Prostate gland (tissue), 2 donors: ENCODE results near the gene GMDS.

Experiments used
- POLR2A ChIP-seq: fragments of 450-650 bp; IDR thresholded peaks from one replicate; pipeline ENCODE4 v1.6.1; 2016; ENCODE audit warnings: antibody characterized with exemption, mild to moderate bottlenecking
- POLR2AphosphoS5 ChIP-seq: sonication (generic); formaldehyde crosslinking; IDR thresholded peaks from one replicate; pipeline ENCODE4 v1.6.1; 2017; ENCODE audit warnings: antibody characterized with exemption
- TF ChIP-seq, protein P1 (sequence below), 4 experiments: fragments of 200-600 bp in 2 of 4; fragments of 450-650 bp in 2 of 4; sonication (generic) in 2 of 4; IDR thresholded peaks; 1 replicate in 3 of 4; 2 replicates in 1 of 4; pipeline ENCODE4 v1.5.1; 2016 to 2019; ENCODE audit warnings: antibody characterized with exemption in 4 of 4, mild to moderate bottlenecking in 2 of 4, moderate library complexity in 2 of 4

DNA sequence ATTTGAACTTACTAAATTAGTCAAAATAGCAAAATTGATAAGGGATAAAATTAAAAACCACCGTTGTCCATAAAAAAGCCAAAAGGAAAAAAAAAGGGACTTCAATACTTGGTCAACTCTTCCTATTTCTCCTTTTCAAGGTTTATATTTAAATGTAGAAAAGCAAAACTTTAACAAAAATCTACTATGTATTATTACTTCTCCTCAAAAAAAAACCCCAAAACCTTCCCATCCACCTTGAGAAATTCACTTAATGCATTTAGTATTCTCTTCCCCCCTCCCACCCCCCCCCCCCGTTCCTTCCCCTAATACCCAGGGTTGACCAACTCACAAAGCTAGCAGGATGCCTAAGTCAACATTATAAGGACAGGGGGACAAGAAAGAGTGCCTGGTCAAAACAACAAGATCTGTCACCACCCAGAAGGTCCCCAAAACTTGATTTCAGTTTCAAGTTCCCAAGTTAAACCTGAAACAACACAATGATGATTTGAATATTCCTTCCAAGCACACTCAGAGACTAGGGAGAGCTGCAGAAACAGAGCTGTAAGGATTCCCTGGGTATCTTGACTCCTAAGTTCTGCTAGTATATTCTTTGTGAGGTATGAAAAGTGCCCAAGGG, 14.6 kb downstream of the GMDS start:
- TF ChIP-seq, protein P1, sequence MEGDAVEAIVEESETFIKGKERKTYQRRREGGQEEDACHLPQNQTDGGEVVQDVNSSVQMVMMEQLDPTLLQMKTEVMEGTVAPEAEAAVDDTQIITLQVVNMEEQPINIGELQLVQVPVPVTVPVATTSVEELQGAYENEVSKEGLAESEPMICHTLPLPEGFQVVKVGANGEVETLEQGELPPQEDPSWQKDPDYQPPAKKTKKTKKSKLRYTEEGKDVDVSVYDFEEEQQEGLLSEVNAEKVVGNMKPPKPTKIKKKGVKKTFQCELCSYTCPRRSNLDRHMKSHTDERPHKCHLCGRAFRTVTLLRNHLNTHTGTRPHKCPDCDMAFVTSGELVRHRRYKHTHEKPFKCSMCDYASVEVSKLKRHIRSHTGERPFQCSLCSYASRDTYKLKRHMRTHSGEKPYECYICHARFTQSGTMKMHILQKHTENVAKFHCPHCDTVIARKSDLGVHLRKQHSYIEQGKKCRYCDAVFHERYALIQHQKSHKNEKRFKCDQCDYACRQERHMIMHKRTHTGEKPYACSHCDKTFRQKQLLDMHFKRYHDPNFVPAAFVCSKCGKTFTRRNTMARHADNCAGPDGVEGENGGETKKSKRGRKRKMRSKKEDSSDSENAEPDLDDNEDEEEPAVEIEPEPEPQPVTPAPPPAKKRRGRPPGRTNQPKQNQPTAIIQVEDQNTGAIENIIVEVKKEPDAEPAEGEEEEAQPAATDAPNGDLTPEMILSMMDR (IDR thresholded peaks at IDR 0.05): no peak
- TF ChIP-seq POLR2A: no peak
- TF ChIP-seq POLR2AphosphoS5: no peak
